ENCODE measurements around the gene CRHR1.

The CRHR1 gene

GRCh38 chr17:45867702-45868101 lies 83.6 kb downstream of the CRHR1 start:
- no peak for DNase-seq (ENCODE audit: low spot score)

- no peak for DNase-seq (ENCODE audit: low spot score)
Observed at GRCh38 chr17:45868276-45868675, 84.2 kb downstream of the CRHR1 start.

DNA sequence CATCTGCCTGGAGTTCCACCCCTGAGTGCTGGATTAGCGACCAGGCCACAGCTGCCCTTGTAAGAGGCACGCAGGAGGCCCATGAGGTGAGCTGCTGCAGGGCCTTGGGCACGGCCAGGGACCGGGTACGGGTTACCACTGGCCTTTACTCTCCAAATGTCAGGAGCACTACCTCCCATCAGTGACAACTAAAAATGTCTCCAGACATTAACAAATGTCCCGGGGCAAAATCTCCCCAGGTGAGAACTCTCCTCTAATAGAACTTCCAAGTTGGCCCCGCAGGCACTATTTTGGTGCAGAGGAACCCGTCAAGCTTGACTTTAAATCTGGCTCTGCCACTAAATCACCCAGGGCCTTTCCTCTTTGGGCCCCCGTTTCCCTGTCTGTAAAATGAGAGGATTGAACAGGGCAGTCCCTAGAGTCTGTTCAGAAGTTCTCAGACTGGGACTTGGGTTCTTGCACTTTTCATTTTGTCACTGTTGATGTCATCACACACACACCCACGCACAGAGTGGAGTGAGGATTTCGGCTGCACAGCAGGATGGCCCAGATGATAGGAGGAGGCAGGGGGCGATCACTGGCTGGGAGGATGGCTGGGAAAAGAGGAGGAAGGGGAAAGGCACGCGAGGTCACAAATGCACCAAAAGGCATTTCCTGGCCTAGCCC lies 85.7 kb downstream of the CRHR1 start:
- DNase-seq (ENCODE audit: low spot score), result no peak

GRCh38 chr17:45870342-45870974 lies 86.3 kb downstream of the CRHR1 start:
- DNase-seq (ENCODE audit: low spot score), result no peak

DNA sequence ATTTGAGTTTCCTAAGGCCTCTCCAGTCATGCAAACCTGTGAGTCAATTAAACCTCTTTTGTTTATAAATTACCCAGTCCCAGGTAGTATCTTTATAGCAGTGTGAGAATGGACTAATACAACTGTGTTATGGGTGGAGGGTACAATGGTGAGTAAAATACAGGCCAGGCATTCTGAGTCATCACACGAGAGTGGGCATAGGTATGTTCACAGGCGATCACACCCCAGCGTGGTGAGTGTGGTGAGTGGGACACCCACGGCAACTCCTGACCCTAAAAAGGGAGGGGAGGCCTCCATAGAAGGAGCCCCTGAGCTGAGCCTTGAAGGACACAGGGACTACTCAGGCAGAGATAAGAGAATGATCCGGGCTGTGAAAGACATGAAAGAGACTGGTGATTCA lies 87.6 kb downstream of the CRHR1 start:
- DNase-seq (ENCODE audit: low spot score), result no peak

- DNase-seq (ENCODE audit: low spot score), result no peak
Observed at GRCh38 chr17:45873728-45874127, 89.6 kb downstream of the CRHR1 start.

DNA sequence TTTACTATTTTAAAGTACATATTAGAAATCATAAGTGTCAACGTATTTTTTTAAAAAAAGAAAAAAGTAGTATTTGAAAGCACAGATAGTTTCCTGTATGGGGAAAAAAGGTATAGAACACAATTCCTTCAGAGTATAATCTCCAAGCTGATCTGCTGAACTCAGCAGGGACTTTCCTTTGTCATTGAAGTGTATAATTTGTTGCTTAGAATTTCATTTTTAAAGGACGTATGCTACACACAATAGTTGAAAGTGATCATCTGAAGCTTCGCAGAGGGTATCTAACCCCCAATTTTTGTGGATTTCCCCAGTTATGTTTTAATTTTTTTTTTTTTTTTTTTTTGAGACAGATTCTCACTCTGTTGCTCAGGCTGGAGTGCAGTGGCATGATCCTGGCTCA lies 90.0 kb downstream of the CRHR1 start:
- no peak for DNase-seq (ENCODE audit: low spot score)

GRCh38 chr17:45876539-45876938 lies 92.4 kb downstream of the CRHR1 start:
- no peak for DNase-seq (ENCODE audit: low spot score)

GRCh38 chr17:45877467-45877866 lies 93.3 kb downstream of the CRHR1 start:
- no peak for DNase-seq (ENCODE audit: low spot score)

DNA sequence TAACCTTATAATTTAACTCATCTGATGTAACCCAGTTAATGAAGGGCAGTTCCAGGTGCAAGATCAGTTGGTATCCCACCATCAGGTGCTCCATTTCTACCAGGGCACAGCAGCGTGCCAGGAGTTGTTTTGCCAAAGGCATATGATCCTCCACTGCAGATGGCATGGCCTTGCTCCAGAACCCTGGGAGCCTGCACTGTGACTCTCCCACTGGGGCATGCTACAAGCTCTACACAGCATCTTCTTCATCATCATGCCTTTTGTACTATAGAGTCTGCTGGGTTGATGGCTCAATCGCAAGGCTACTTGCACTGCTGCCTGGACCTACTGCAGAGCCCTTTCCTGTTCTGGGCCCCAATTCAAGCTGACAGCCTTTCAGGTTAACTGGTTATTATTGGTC lies 98.9 kb downstream of the CRHR1 start:
- DNase-seq (ENCODE audit: low spot score), result no peak
